PC-3 (cell line): ENCODE results near the gene RSPO4. TPM values are rescaled to one million over a fixed set of nuclear protein-coding genes. Genes with fewer than 3 reads are reported as not detected.

Source experiments
- ATAC-seq: fragments of 200-7000 bp; cut with Tn5 transposase; 2 replicates; pipeline ENCODE4 v1.9.1; 2020; ENCODE audit warnings: mild to moderate bottlenecking, moderate library complexity
- BruUV-seq: library from RNA; stranded (reverse); fragments of 400-500 nt; replicated peaks from 2 replicates; lab custom pipeline; 2021; lab: Mats Ljungman, UMichigan
- CTCF ChIA-PET: fragments of 300-600 bp; sonication (Branson Sonifier 250); formaldehyde crosslinking; loops from one replicate; lab custom pipeline; 2022; ENCODE audit warnings: antibody characterized with exemption; lab: Charles Lee
- POLR2A ChIA-PET: fragments of 300-600 bp; sonication (Branson Sonifier 250); formaldehyde crosslinking; loops from one replicate; lab custom pipeline; 2022; ENCODE audit warnings: antibody characterized with exemption; ENCODE audit not compliant: unreplicated experiment; lab: Charles Lee
- DNase-seq: peaks from one replicate; pipeline ENCODE4 v3.0.0-alpha.2; 2015
- H2AFZ ChIP-seq: fragments of 300-600 bp; sonication (generic); 2 replicates; pipeline ENCODE4 v1.6.0; 2016; ENCODE audit warnings: antibody characterized with exemption, low read length
- H3F3A ChIP-seq: fragments of 300-600 bp; sonication (generic); one replicate; pipeline ENCODE4 v1.6.0; 2017; ENCODE audit warnings: antibody characterized with exemption, low read length, control low read depth, mild to moderate bottlenecking; ENCODE audit not compliant: unreplicated experiment
- H3K27ac ChIP-seq: fragments of 300-600 bp; sonication (generic); 2 replicates; pipeline ENCODE4 v1.5.1; 2016; ENCODE audit warnings: mild to moderate bottlenecking, low read length
- H3K27me3 ChIP-seq: fragments of 300-600 bp; sonication (generic); 2 replicates; pipeline ENCODE4 v1.6.1; 2016; ENCODE audit warnings: low read length, mixed read lengths
- H3K36me3 ChIP-seq: fragments of 300-600 bp; sonication (generic); 2 replicates; pipeline ENCODE4 v1.6.1; 2016; ENCODE audit warnings: low read depth, mixed run types, low read length, mixed read lengths
- H3K4me1 ChIP-seq: fragments of 300-600 bp; sonication (generic); 2 replicates; pipeline ENCODE4 v1.5.1; 2016; ENCODE audit warnings: low read length; ENCODE audit not compliant: insufficient read depth
- H3K4me2 ChIP-seq: fragments of 300-600 bp; sonication (generic); 2 replicates; pipeline ENCODE4 v1.6.0; 2016; ENCODE audit warnings: low read length
- H3K4me3 ChIP-seq: fragments of 300-600 bp; sonication (generic); 2 replicates; pipeline ENCODE4 v1.5.1; 2016; ENCODE audit warnings: mild to moderate bottlenecking, low read length, mixed read lengths
- H3K79me2 ChIP-seq: fragments of 300-600 bp; sonication (generic); 2 replicates; pipeline ENCODE4 v1.6.1; 2017; ENCODE audit warnings: low read length, mixed read lengths
- H3K9ac ChIP-seq: fragments of 300-600 bp; sonication (generic); 2 replicates; pipeline ENCODE4 v1.6.0; 2016; ENCODE audit warnings: mild to moderate bottlenecking, low read length
- H3K9me2 ChIP-seq: fragments of 300-600 bp; sonication (generic); replicated peaks from 2 replicates; pipeline ENCODE4 v1.6.1; 2016; ENCODE audit warnings: mixed run types, low read length, mixed read lengths
- H3K9me3 ChIP-seq: fragments of 300-600 bp; sonication (generic); 2 replicates; pipeline ENCODE4 v1.6.1; 2016; ENCODE audit warnings: low read length, mixed read lengths
- H4K20me1 ChIP-seq: fragments of 300-600 bp; sonication (generic); 2 replicates; pipeline ENCODE4 v1.6.1; 2016; ENCODE audit warnings: low read length, mixed read lengths
- CTCF ChIP-seq: fragments of 300-600 bp; sonication (generic); conservative IDR thresholded peaks from 2 replicates; pipeline ENCODE4 v1.5.1; 2017; ENCODE audit warnings: antibody characterized with exemption, low read depth, mild to moderate bottlenecking, low read length
- EZH2 ChIP-seq: fragments of 300-600 bp; sonication (generic); IDR thresholded peaks from one replicate; pipeline ENCODE4 v1.6.1; 2017; ENCODE audit warnings: antibody characterized with exemption, mild to moderate bottlenecking, low read length; ENCODE audit not compliant: unreplicated experiment
- EZH2phosphoT487 ChIP-seq: fragments of 300-600 bp; sonication (generic); IDR thresholded peaks from 2 replicates; pipeline ENCODE4 v1.6.1; 2018; ENCODE audit warnings: mild to moderate bottlenecking, antibody characterized with exemption, low read length, borderline replicate concordance
- intact Hi-C: fragments of 100-400 bp; cut with micrococcal nuclease; formaldehyde crosslinking; loops from 2 replicates; pipeline ENCODE4 v1.9.0; 2023
- total RNA-seq: library from RNA; depleted of rRNA; stranded (reverse); fragments of >200 nt; gene quantifications from 2 replicates; pipeline ENCODE4 v1.2.3, GENCODE V29; 2014

RSPO4 gene
- total RNA-seq, 1 experiment from 2014 or later = not detected

- CTCF ChIA-PET = no interaction called here
- intact Hi-C loops = no loop called here
- POLR2A ChIA-PET = no interaction called here
Observed at GRCh38 chr20:1017677-1018076, 15.6 kb upstream of the RSPO4 start.

GRCh38 chr20:1015181-1015580 is 13.1 kb upstream of the RSPO4 start:
- ATAC-seq (no peak), DNase-seq (no peak)
- TF ChIP-seq CTCF = no peak
- no peak for TF ChIP-seq EZH2phosphoT487
- TF ChIP-seq EZH2 = no peak
- H3K36me3 ChIP-seq = no peaks in the 10 kb centered on the region
- no peaks in the 10 kb centered on the region for H3F3A ChIP-seq
- no peak overlapping the region for H3K4me2 ChIP-seq
- no peak overlapping the region for H3K4me3 ChIP-seq
- no peak overlapping the region for H3K9ac ChIP-seq
- no peaks in the 10 kb centered on the region for H3K9me2 ChIP-seq
- CTCF ChIA-PET = no interaction called here
- intact Hi-C loops = no loop called here
- no peaks in the 10 kb centered on the region for H3K4me1 ChIP-seq
- POLR2A ChIA-PET = no interaction called here
- no peak overlapping the region for H3K27ac ChIP-seq
- no peaks in the 10 kb centered on the region for H4K20me1 ChIP-seq
- no peaks in the 10 kb centered on the region for H3K79me2 ChIP-seq
- H2AFZ ChIP-seq = no peak overlapping the region
- H3K27me3 ChIP-seq = peaks cover 30% of the 10 kb centered on the region; the same call in 1 of the 2 replicates
- no TSS peak for BruUV-seq
- H3K9me3 ChIP-seq = no peaks in the 10 kb centered on the region

More at GRCh38 chr20:1017677-1018076, 15.6 kb upstream of the RSPO4 start:
- no peak overlapping the region for H3K9ac ChIP-seq
- no peak overlapping the region for H3K4me2 ChIP-seq
- H3K27me3 ChIP-seq = 0 out of 2 replicates have a peak, but pooled peaks cover 30% of the 10 kb centered on the region
- H3K4me1 ChIP-seq = no peaks in the 10 kb centered on the region
- H3F3A ChIP-seq = no peaks in the 10 kb centered on the region
- no TSS peak for BruUV-seq
- no peak overlapping the region for H3K27ac ChIP-seq
- H3K4me3 ChIP-seq = no peak overlapping the region
- no peak for DNase-seq
- no peak overlapping the region for H2AFZ ChIP-seq
- no peaks in the 10 kb centered on the region for H3K79me2 ChIP-seq
- no peaks in the 10 kb centered on the region for H3K9me3 ChIP-seq
- no peak for ATAC-seq
- TF ChIP-seq EZH2phosphoT487 (no peak), EZH2 (no peak), CTCF (no peak)
- no peaks in the 10 kb centered on the region for H3K9me2 ChIP-seq
- no peaks in the 10 kb centered on the region for H3K36me3 ChIP-seq
- H4K20me1 ChIP-seq = no peaks in the 10 kb centered on the region

GRCh38 chr20:1014471-1014870 is 12.4 kb upstream of the RSPO4 start:
- ChIA-PET CTCF (no interaction called here), POLR2A (no interaction called here)
- Histone ChIP-seq H4K20me1 (no peaks in the 10 kb centered on the region), H3K9me3 (no peaks in the 10 kb centered on the region), H3K27ac (no peak overlapping the region), H3K36me3 (no peaks in the 10 kb centered on the region), H3K4me2 (no peak overlapping the region), H3K9ac (no peak overlapping the region), H3K9me2 (no peaks in the 10 kb centered on the region), H3K4me1 (no peaks in the 10 kb centered on the region), H3K4me3 (no peak overlapping the region), H3K27me3 (peaks cover 38% of the 10 kb centered on the region; the same call in 1 of the 2 replicates), H2AFZ (no peak overlapping the region), H3K79me2 (no peaks in the 10 kb centered on the region), H3F3A (no peaks in the 10 kb centered on the region)
- intact Hi-C loops = no loop called here
- no peak for ATAC-seq
- no TSS peak for BruUV-seq
- TF ChIP-seq CTCF = no peak
- TF ChIP-seq EZH2 = no peak
- TF ChIP-seq EZH2phosphoT487 = no peak
- no peak for DNase-seq
